HFF-Myc (cell line): ENCODE results near the gene TAF11L8.
"Not testable (repeated sequence)": the region's sequence is repeated elsewhere in the genome, so short reads cannot be mapped to it uniquely, and the experiment has no call there.

Experiments used
- DNase-seq: peaks from one replicate; pipeline ENCODE4 v3.0.0-alpha.2; 2011; ENCODE audit warnings: low read depth; ENCODE audit errors: extremely low read depth
- H3K4me3 ChIP-seq: replicated peaks from 2 replicates; pipeline ENCODE4 v1.5.1; 2011; ENCODE audit warnings: low read depth, mild to moderate bottlenecking, control low read depth, low read length
- CTCF ChIP-seq: IDR thresholded peaks from 2 replicates; pipeline ENCODE4 v1.5.1; 2012; ENCODE audit warnings: mild to moderate bottlenecking, low read depth, low read length, control low read depth; ENCODE audit errors: missing control alignments

TAF11L8 gene

GRCh38 chr5:17590860-17591259 is at the start of gene TAF11L8:
Gene TAF11L8 (minus strand): TSS chr5:17590960.
- not testable (repeated sequence) for H3K4me3 ChIP-seq, DNase-seq

GRCh38 chr5:17634160-17634559 is 43.4 kb upstream of the TAF11L8 start, which contains the start of gene TAF11L14:
Gene TAF11L14 (plus strand): TSS chr5:17634460.
- no peak for DNase-seq
- no peak for TF ChIP-seq CTCF

GRCh38 chr5:17631788-17632187 is 41.0 kb upstream of the TAF11L8 start, which contains the start of gene TAF11L13:
Gene TAF11L13 (plus strand): TSS chr5:17632088.
- H3K4me3 ChIP-seq, DNase-seq: not testable (repeated sequence)

More at GRCh38 chr5:17634160-17634559, 43.4 kb upstream of the TAF11L8 start, which contains the start of gene TAF11L14:
- no peak within 1 kb of the TSS for H3K4me3 ChIP-seq

GRCh38 chr5:17625686-17626085 is 34.9 kb upstream of the TAF11L8 start:
- TF ChIP-seq CTCF = no peak
- DNase-seq = no peak
- H3K4me3 ChIP-seq = no peak overlapping the region

- no peak for TF ChIP-seq CTCF
- DNase-seq = no peak
Measured at GRCh38 chr5:17620627-17621026, 29.9 kb upstream of the TAF11L8 start.

GRCh38 chr5:17619354-17619753 is 28.6 kb upstream of the TAF11L8 start:
- DNase-seq = no peak
- H3K4me3 ChIP-seq = no peak overlapping the region
- no peak for TF ChIP-seq CTCF

More at GRCh38 chr5:17620627-17621026, 29.9 kb upstream of the TAF11L8 start:
- no peak overlapping the region for H3K4me3 ChIP-seq

GRCh38 chr5:17614872-17615605 is 24.3 kb upstream of the TAF11L8 start:
- no peak for TF ChIP-seq CTCF
- no peak overlapping the region for H3K4me3 ChIP-seq
- DNase-seq = no peak

- not testable (repeated sequence) for DNase-seq, H3K4me3 ChIP-seq
Measured at GRCh38 chr5:17610092-17610491, 19.3 kb upstream of the TAF11L8 start, which contains the start of gene TAF11L12. Gene TAF11L12 (plus strand): TSS chr5:17610392.

GRCh38 chr5:17607461-17607860 is 16.7 kb upstream of the TAF11L8 start:
- not testable (repeated sequence) for H3K4me3 ChIP-seq, DNase-seq
